Stimulated activated naive B cell treated with anti-CD40 and anti-IgM and Interleukin-4, amounts not matched to agents 10 μg/mL and 1 μg/mL and 100 μg/mL, for 72 hours (primary cell): ENCODE data around the gene SDHA.
"Not testable (repeated sequence)": the region's sequence is repeated elsewhere in the genome, so short reads cannot be mapped to it uniquely, and the experiment has no call there.

Experiments
- ATAC-seq, 2 donors: fragments of 150-1000 bp; cut with Tn5 transposase; replicated peaks; 2 replicates each; pipeline ENCODE4 v1.10.0; 2021; ENCODE audit warnings: moderate library complexity in 1 of 2
- DNase-seq: peaks from one replicate; pipeline ENCODE4 v3.0.0; 2021
- H3K27ac Mint-ChIP-seq: one replicate; pipeline ENCODE4 v1.8.0; 2022; ENCODE audit warnings: mild to moderate bottlenecking, mixed read lengths
- H3K27me3 Mint-ChIP-seq, 2 donors: one replicate each; pipeline ENCODE4 v1.8.0; 2022; ENCODE audit warnings: mixed read lengths in 2 of 2
- H3K36me3 Mint-ChIP-seq, 2 donors: one replicate each; pipeline ENCODE4 v1.8.0; 2022; ENCODE audit warnings: mixed read lengths in 2 of 2, mild to moderate bottlenecking in 1 of 2
- H3K4me1 Mint-ChIP-seq, 2 donors: one replicate each; pipeline ENCODE4 v1.8.0; 2022; ENCODE audit warnings: mixed read lengths in 2 of 2, mild to moderate bottlenecking in 1 of 2
- H3K4me3 Mint-ChIP-seq, 2 donors: one replicate each; pipeline ENCODE4 v1.8.0; 2022; ENCODE audit warnings: mild to moderate bottlenecking in 2 of 2, mixed read lengths in 2 of 2, moderate library complexity in 1 of 2
- H3K9me3 Mint-ChIP-seq, 2 donors: one replicate each; pipeline ENCODE4 v1.8.0; 2022; ENCODE audit warnings: mixed read lengths in 2 of 2, mild to moderate bottlenecking in 1 of 2

The SDHA gene

GRCh38 chr5:235527-235926 lies 17.4 kb downstream of the SDHA start:
- H3K4me1 Mint-ChIP-seq, ATAC-seq, H3K27ac Mint-ChIP-seq, H3K9me3 Mint-ChIP-seq, H3K4me3 Mint-ChIP-seq, H3K27me3 Mint-ChIP-seq, DNase-seq: not testable (repeated sequence)
- peaks cover 38 to 54% of the 10 kb centered on the region in 2 donors for H3K36me3 Mint-ChIP-seq

- not testable (repeated sequence) for H3K4me3 Mint-ChIP-seq, H3K4me1 Mint-ChIP-seq, H3K9me3 Mint-ChIP-seq, H3K27me3 Mint-ChIP-seq, DNase-seq, ATAC-seq, H3K27ac Mint-ChIP-seq
- H3K36me3 Mint-ChIP-seq = peaks cover 52 to 65% of the 10 kb centered on the region in 2 donors
Measured at GRCh38 chr5:237931-238330, 19.8 kb downstream of the SDHA start.

GRCh38 chr5:240550-240949 lies 22.4 kb downstream of the SDHA start:
- peaks cover 2 to 18% of the 10 kb centered on the region in 2 donors for H3K4me1 Mint-ChIP-seq
- H3K36me3 Mint-ChIP-seq = peaks cover 38 to 60% of the 10 kb centered on the region in 2 donors
- H3K4me3 Mint-ChIP-seq, H3K27me3 Mint-ChIP-seq, DNase-seq, H3K9me3 Mint-ChIP-seq, H3K27ac Mint-ChIP-seq, ATAC-seq: not testable (repeated sequence)

- H3K27me3 Mint-ChIP-seq, H3K27ac Mint-ChIP-seq, ATAC-seq, DNase-seq, H3K4me3 Mint-ChIP-seq, H3K9me3 Mint-ChIP-seq: not testable (repeated sequence)
- Mint-ChIP-seq H3K36me3 (peaks cover 38 to 62% of the 10 kb centered on the region in 2 donors), H3K4me1 (peaks cover 2 to 18% of the 10 kb centered on the region in 2 donors)
Measured at GRCh38 chr5:241045-241669, 23.0 kb downstream of the SDHA start.

DNA sequence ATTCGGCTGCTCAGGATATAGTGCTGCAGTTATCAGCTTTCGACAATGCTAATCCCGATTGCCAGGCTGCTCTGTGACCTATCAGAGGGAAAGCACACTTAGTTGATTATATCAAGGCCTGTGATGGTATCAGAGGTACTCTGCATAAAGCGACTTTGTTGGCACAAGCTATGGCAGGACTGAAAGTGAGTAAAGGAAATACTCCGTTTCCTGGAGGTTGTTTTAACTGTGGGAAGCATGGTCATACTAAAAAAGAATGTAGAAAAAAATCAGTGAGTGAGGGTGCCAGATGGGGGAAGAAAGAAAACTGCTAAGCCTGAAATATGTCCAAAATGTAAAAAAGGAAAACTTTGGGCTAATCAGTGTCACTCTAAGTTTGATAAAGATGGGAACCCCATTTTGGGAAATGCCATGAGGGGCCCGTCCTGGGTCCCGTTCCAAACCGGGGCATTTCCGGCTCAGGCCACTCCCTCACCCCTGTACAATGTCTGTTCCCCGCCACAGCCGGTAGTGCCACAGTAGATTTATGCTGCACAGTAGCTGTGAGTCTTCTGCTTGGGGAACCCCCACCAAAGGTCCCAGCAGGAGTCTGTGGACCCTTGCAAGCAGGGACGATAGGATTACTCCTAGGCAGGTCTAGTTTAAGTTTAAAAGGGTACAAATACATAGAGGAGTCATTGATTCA lies 25.7 kb downstream of the SDHA start:
- DNase-seq, H3K27me3 Mint-ChIP-seq, H3K9me3 Mint-ChIP-seq, ATAC-seq: not testable (repeated sequence)
- peaks cover 45 to 66% of the 10 kb centered on the region in 2 donors for H3K36me3 Mint-ChIP-seq
- peak overlapping the region; percentile 27 for H3K27ac Mint-ChIP-seq
- peak overlapping the region in 1 of 2 donors; percentile 30 for H3K4me3 Mint-ChIP-seq
- H3K4me1 Mint-ChIP-seq = peaks cover 2 to 18% of the 10 kb centered on the region in 2 donors

DNA sequence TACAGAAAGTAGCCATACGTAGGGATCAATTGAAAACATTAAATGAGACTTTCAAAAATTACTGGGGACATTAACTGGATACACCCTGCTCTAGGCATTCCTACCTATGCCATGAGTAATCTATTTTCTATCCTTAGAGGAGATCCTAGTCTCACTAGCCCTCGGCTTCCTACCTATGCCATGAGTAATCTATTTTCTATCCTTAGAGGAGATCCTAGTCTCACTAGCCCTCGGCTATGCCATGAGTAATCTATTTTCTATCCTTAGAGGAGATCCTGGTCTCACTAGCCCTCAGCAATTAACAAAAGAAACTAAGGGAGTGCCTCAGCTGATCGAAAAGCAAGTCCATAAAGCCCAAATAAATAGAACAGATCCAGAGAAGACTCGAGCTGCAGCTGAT lies 27.6 kb downstream of the SDHA start:
- not testable (repeated sequence) for H3K9me3 Mint-ChIP-seq, H3K4me3 Mint-ChIP-seq

DNA sequence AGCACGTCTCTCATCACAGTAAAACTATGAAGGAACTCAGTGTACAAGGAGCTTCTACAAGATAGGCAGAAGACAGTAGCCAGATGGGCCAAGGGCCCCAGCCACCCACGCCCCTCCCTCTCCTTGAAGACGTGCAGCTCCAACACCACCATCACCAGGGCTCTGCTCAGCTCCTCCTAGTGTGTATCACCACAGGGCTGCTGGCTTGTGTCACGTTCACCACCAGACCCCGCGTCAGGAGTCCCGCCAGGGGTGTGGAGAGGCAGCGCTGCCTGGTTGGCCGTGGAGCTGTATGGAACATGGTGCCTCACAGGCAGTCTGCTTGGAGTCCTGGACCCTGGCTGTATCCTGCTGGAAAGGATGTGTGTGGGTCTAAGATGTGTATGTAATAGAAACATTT lies 32.3 kb downstream of the SDHA start:
- ATAC-seq, H3K27ac Mint-ChIP-seq: not testable (repeated sequence)
- H3K36me3 Mint-ChIP-seq = peaks cover 45 to 49% of the 10 kb centered on the region in 2 donors

More for the DNA sequence above, 27.6 kb downstream of the SDHA start:
- Mint-ChIP-seq H3K4me1 (peaks cover 2 to 18% of the 10 kb centered on the region in 2 donors), H3K36me3 (peaks cover 54 to 67% of the 10 kb centered on the region in 2 donors)
- not testable (repeated sequence) for H3K27ac Mint-ChIP-seq, DNase-seq, ATAC-seq, H3K27me3 Mint-ChIP-seq

GRCh38 chr5:251016-251415 lies 32.9 kb downstream of the SDHA start:
- H3K4me3 Mint-ChIP-seq, H3K4me1 Mint-ChIP-seq, H3K27me3 Mint-ChIP-seq, DNase-seq, H3K27ac Mint-ChIP-seq, ATAC-seq, H3K9me3 Mint-ChIP-seq: not testable (repeated sequence)
- H3K36me3 Mint-ChIP-seq = peaks cover 44 to 49% of the 10 kb centered on the region in 2 donors

More for the DNA sequence above, 32.3 kb downstream of the SDHA start:
- not testable (repeated sequence) for H3K4me3 Mint-ChIP-seq, H3K4me1 Mint-ChIP-seq, DNase-seq, H3K27me3 Mint-ChIP-seq, H3K9me3 Mint-ChIP-seq

DNA sequence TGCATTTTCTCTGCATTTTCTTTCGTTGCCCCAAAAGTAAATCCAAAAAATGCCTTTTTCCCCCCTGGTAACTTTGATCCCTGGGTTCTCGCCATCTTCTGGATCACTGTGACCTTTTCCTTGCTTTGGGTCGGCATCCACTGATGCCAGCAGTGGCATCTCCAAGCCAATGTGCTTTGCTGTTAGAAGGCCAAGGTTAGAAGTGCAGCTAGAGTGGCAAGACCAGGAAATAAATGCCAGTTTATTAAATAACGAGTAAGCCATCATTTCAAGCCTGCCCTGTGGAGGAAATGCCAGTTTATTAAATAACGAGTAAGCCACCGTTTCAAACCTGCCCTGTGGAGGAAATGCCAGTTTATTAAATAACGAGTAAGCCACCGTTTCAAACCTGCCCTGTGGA lies 33.4 kb downstream of the SDHA start:
- H3K27me3 Mint-ChIP-seq, ATAC-seq, DNase-seq, H3K4me3 Mint-ChIP-seq, H3K9me3 Mint-ChIP-seq, H3K27ac Mint-ChIP-seq, H3K4me1 Mint-ChIP-seq: not testable (repeated sequence)
- peaks cover 47 to 51% of the 10 kb centered on the region in 2 donors for H3K36me3 Mint-ChIP-seq

- not testable (repeated sequence) for ATAC-seq
Measured at GRCh38 chr5:251975-252374, 33.9 kb downstream of the SDHA start.

GRCh38 chr5:252546-252945 lies 34.4 kb downstream of the SDHA start:
- Mint-ChIP-seq H3K9me3 (no peaks in the 10 kb centered on the region), H3K27me3 (no peaks in the 10 kb centered on the region), H3K4me3 (no peak overlapping the region), H3K4me1 (no peaks in the 10 kb centered on the region), H3K36me3 (peaks cover 51 to 58% of the 10 kb centered on the region in 2 donors), H3K27ac (no peak overlapping the region)
- no peak for ATAC-seq
- DNase-seq = no peak

More at GRCh38 chr5:251975-252374, 33.9 kb downstream of the SDHA start:
- H3K27me3 Mint-ChIP-seq, H3K9me3 Mint-ChIP-seq, DNase-seq, H3K27ac Mint-ChIP-seq, H3K4me3 Mint-ChIP-seq, H3K4me1 Mint-ChIP-seq: not testable (repeated sequence)
- H3K36me3 Mint-ChIP-seq = peaks cover 49 to 54% of the 10 kb centered on the region in 2 donors

- DNase-seq, H3K4me3 Mint-ChIP-seq, ATAC-seq, H3K27me3 Mint-ChIP-seq, H3K4me1 Mint-ChIP-seq, H3K27ac Mint-ChIP-seq, H3K9me3 Mint-ChIP-seq: not testable (repeated sequence)
- H3K36me3 Mint-ChIP-seq = peaks cover 49 to 54% of the 10 kb centered on the region in 2 donors
Measured at GRCh38 chr5:254322-254721, 36.2 kb downstream of the SDHA start.

- not testable (repeated sequence) for H3K27ac Mint-ChIP-seq, H3K4me3 Mint-ChIP-seq, H3K9me3 Mint-ChIP-seq, H3K4me1 Mint-ChIP-seq, ATAC-seq, H3K27me3 Mint-ChIP-seq, DNase-seq
- peaks cover 41 to 46% of the 10 kb centered on the region in 2 donors for H3K36me3 Mint-ChIP-seq
Measured at GRCh38 chr5:255116-255515, 37.0 kb downstream of the SDHA start.

GRCh38 chr5:256347-256746 lies 38.2 kb downstream of the SDHA start:
- not testable (repeated sequence) for H3K9me3 Mint-ChIP-seq, H3K27me3 Mint-ChIP-seq, ATAC-seq, H3K4me1 Mint-ChIP-seq, H3K27ac Mint-ChIP-seq, DNase-seq, H3K4me3 Mint-ChIP-seq
- peaks cover 39 to 46% of the 10 kb centered on the region in 2 donors for H3K36me3 Mint-ChIP-seq

DNA sequence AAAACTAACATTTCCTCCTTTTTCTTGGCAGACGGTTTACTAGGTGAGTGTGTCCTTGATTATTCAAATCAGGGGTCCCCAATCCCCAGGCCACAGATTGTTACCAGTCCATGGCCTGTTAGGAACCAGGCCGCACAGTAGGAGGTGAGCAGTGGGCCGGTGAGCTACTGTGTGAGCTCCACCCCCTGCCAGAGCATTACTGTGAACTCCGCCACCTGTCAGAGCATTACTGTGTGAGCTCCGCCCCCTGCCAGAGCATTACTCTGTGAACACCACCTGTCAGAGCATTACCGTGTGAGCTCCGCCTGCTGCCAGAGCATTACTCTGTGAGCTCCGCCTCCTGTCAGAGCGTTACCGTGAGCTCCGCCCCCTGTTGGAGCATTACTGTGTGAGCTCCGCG lies 39.0 kb downstream of the SDHA start:
- H3K9me3 Mint-ChIP-seq = peaks cover 8% of the 10 kb centered on the region in 2 donors
- ATAC-seq (no peak), DNase-seq (no peak)
- H3K27ac Mint-ChIP-seq = peak overlapping the region; percentile 59
- no peaks in the 10 kb centered on the region for H3K27me3 Mint-ChIP-seq
- H3K4me1 Mint-ChIP-seq = no peaks in the 10 kb centered on the region
- H3K4me3 Mint-ChIP-seq = no peak overlapping the region
- H3K36me3 Mint-ChIP-seq = peaks cover 41 to 50% of the 10 kb centered on the region in 2 donors
